ENCODE measurements around the gene SLU7. TPM values are rescaled to one million over a fixed set of nuclear protein-coding genes. Genes with fewer than 3 reads are reported as not detected.

Gene SLU7
- total RNA-seq, 2 experiments from 2014 or later: 32.2 to 46.2 TPM

DNA sequence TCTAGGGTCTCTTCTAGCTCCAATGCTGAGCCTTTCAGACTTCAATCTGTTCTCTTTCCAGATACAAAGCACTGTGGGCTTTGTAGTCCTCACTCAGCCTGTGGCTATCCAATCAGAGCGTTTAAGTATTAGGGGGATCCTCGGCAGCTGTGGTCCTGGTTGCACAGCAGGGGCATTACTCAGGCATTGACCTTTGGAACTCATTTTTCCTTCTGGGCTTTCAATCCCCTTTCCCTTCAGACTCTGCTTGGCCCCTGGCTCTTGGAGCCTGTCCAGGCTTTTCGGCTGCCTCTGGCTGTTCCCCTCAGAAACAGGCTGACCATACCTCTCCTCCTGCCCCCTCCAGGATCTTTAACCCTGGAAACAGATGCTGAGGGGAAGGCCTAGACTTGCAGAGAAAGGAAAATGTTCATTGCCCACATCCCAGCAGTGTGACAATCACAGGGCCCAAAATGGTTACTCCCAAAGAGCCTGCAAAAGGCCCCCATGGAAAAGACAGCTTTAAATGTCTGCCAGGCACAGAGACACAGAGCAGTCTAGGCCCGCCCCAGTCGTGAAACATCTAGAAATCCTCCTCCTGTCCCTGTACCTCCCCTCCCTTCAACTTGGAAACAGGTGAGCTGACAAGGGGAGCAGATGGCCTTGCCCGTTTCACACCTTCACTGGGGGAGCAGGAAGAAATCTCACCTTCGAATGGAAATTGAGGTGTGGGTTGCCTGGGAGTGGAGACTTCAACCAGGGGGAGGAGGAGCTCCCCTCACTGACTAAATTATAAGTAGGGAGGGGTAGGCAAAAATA lies 62.1 kb downstream of the SLU7 start:
- no peaks in the 10 kb centered on the region for H3K4me1 ChIP-seq (ENCODE audit: insufficient read depth, low read length, poor library complexity, severe bottlenecking)
- no peaks in the 10 kb centered on the region for H3K9me2 ChIP-seq (ENCODE audit: insufficient read depth, low read length)
- H4K20me1 ChIP-seq (ENCODE audit: insufficient read depth, low read length): no peaks in the 10 kb centered on the region
- no peak overlapping the region for H2AFZ ChIP-seq (ENCODE audit: low read length)
- H3K4me3 ChIP-seq (ENCODE audit: low read depth, low read length, poor library complexity, severe bottlenecking): no peak overlapping the region
- intact Hi-C loops (cut with micrococcal nuclease; ENCODE audit: unreplicated experiment): no loop called here
- DNase-seq (ENCODE audit: low spot score): no peak
- H3K27ac ChIP-seq (ENCODE audit: low read depth, low read length, poor library complexity, severe bottlenecking): no peak overlapping the region
- no TSS peak for BruUV-seq (replicated peaks)
- no peaks in the 10 kb centered on the region for H3K9me3 ChIP-seq (ENCODE audit: low read length)
- TF ChIP-seq CTCF (conservative IDR thresholded peaks at IDR 0.05; ENCODE audit: low read length) (no peak), EZH2phosphoT487 (IDR thresholded peaks at IDR 0.05; ENCODE audit: borderline replicate concordance, low read depth, low read length) (no peak)
- no peaks in the 10 kb centered on the region for H3K36me3 ChIP-seq (ENCODE audit: insufficient read depth, low read length)
- CTCF ChIA-PET (ENCODE audit: unreplicated experiment): no interaction called here
- H3K79me2 ChIP-seq (ENCODE audit: insufficient read depth, low read depth, low read length): no peaks in the 10 kb centered on the region
- no peak overlapping the region for H3K4me2 ChIP-seq (ENCODE audit: low read length)
- POLR2A ChIA-PET: interaction anchor here (0.6 kb wide), 3 partner anchors 29 to 1544 kb away, joined by 3 to 6 read pairs (median 4); no protein-coding TSS in a partner anchor

DNA sequence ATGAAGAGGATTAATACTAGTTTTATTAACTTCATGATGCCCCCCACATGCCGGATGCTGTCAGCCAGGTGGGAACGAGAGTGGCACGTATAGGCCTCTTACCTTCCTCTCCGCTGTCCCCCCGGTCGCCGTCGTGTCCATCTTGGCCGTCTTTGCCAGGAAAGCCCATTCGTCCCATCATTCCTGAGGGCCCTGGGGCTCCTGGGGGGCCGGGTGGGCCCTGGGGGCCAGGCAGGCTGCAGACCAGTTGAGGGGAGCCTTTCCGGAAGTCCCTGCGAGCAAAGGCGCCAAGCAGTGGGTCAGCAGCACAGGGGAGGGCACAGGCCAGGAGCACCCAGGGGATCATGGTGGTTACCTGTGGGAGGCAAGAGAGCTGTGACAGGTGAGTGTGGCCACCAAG lies 64.2 kb downstream of the SLU7 start:
- intact Hi-C loops (cut with micrococcal nuclease; ENCODE audit: unreplicated experiment): no loop called here
- TF ChIP-seq EZH2phosphoT487 (IDR thresholded peaks at IDR 0.05; ENCODE audit: borderline replicate concordance, low read depth, low read length) (no peak), CTCF (conservative IDR thresholded peaks at IDR 0.05; ENCODE audit: low read length) (no peak)
- no peak overlapping the region for H3K4me3 ChIP-seq (ENCODE audit: low read depth, low read length, poor library complexity, severe bottlenecking)

DNA sequence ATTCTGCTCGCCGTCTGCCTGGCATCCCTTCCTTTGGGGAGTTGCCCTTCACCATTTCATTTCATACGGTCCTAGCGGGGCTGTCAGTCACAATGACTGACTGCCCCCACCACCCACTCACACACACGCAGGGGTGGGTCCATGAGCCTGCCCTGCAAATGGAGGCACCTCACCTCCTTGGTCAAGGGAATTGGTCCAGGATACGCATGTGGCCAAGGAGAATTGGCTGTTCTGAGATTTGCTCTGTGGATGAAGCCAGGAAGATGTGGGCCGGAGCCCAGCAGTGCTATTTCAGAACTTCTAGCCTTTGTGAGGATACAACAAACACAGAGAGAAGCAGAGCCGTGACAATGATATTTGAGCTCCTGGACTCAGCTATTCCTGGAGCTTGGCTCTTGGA lies 65.5 kb downstream of the SLU7 start:
- ChIA-PET CTCF (ENCODE audit: unreplicated experiment) (no interaction called here), POLR2A (interaction anchor here (0.6 kb wide), 1 partner anchor 11 kb away, joined by 4 read pairs; no protein-coding TSS in a partner anchor)
- no peak for TF ChIP-seq CTCF (conservative IDR thresholded peaks at IDR 0.05; ENCODE audit: low read length)
- no peak for TF ChIP-seq EZH2phosphoT487 (IDR thresholded peaks at IDR 0.05; ENCODE audit: borderline replicate concordance, low read depth, low read length)
- H3K9me2 ChIP-seq (ENCODE audit: insufficient read depth, low read length): no peaks in the 10 kb centered on the region
- DNase-seq (ENCODE audit: low spot score): no peak
- intact Hi-C loops (cut with micrococcal nuclease; ENCODE audit: unreplicated experiment): no loop called here
- no peak overlapping the region for H3K4me2 ChIP-seq (ENCODE audit: low read length)
- H3K9me3 ChIP-seq (ENCODE audit: low read length): no peaks in the 10 kb centered on the region
- no peak overlapping the region for H3K4me3 ChIP-seq (ENCODE audit: low read depth, low read length, poor library complexity, severe bottlenecking)
- H2AFZ ChIP-seq (ENCODE audit: low read length): no peak overlapping the region
- H3K36me3 ChIP-seq (ENCODE audit: insufficient read depth, low read length): no peaks in the 10 kb centered on the region
- H3K4me1 ChIP-seq (ENCODE audit: insufficient read depth, low read length, poor library complexity, severe bottlenecking): no peaks in the 10 kb centered on the region
- no peaks in the 10 kb centered on the region for H4K20me1 ChIP-seq (ENCODE audit: insufficient read depth, low read length)
- BruUV-seq (replicated peaks): no TSS peak
- no peaks in the 10 kb centered on the region for H3K79me2 ChIP-seq (ENCODE audit: insufficient read depth, low read depth, low read length)
- no peak overlapping the region for H3K27ac ChIP-seq (ENCODE audit: low read depth, low read length, poor library complexity, severe bottlenecking)

More for the DNA sequence above, 64.2 kb downstream of the SLU7 start:
- Histone ChIP-seq H3K4me2 (ENCODE audit: low read length) (no peak overlapping the region), H3K9me2 (ENCODE audit: insufficient read depth, low read length) (no peaks in the 10 kb centered on the region), H3K27ac (ENCODE audit: low read depth, low read length, poor library complexity, severe bottlenecking) (no peak overlapping the region), H3K9me3 (ENCODE audit: low read length) (no peaks in the 10 kb centered on the region), H3K4me1 (ENCODE audit: insufficient read depth, low read length, poor library complexity, severe bottlenecking) (no peaks in the 10 kb centered on the region), H2AFZ (ENCODE audit: low read length) (no peak overlapping the region), H3K79me2 (ENCODE audit: insufficient read depth, low read depth, low read length) (no peaks in the 10 kb centered on the region), H4K20me1 (ENCODE audit: insufficient read depth, low read length) (no peaks in the 10 kb centered on the region), H3K36me3 (ENCODE audit: insufficient read depth, low read length) (no peaks in the 10 kb centered on the region)
- CTCF ChIA-PET (ENCODE audit: unreplicated experiment): no interaction called here
- BruUV-seq (replicated peaks): no TSS peak
- POLR2A ChIA-PET: no interaction called here
- DNase-seq (ENCODE audit: low spot score): no peak

Data from OCI-LY7 (cell line).